Renal cortex interstitium (tissue), 15 donors: ENCODE data around the gene KRTAP13-1. TPM values are rescaled to one million over a fixed set of nuclear protein-coding genes. Genes with fewer than 3 reads are reported as not detected.
A peak's percentile ranks its signal among the peaks of the same experiment; 100 is the strongest.

Experiments used
- DNase-seq, 11 donors: peaks; one replicate each; pipeline ENCODE4 v3.0.0-alpha.2; 2013; ENCODE audit warnings: low read depth in 9 of 11, low spot score in 4 of 11; ENCODE audit errors: extremely low read depth in 1 of 11
- long read RNA-seq, 16 experiments: transcript quantifications; one replicate each; lab custom pipeline, GENCODE V29; 2026
- polyA plus RNA-seq, 3 donors: library from polyadenylated mRNA; unstranded; fragments of 120-200 nt; gene quantifications; one replicate each; pipeline ENCODE4 v1.2.1, GENCODE V29; 2013; ENCODE audit not compliant: insufficient read length in 3 of 3

KRTAP13-1 gene, protein sequence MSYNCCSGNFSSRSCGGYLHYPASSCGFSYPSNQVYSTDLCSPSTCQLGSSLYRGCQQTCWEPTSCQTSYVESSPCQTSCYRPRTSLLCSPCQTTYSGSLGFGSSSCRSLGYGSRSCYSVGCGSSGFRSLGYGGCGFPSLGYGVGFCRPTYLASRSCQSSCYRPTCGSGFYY
- polyA plus RNA-seq, result not detected
- long read RNA-seq, donor 1, result 0 reads
- long read RNA-seq, donor 2, result 0 reads
- long read RNA-seq, donor 3, result 0 reads
- long read RNA-seq, donor 4, result 0 reads
- long read RNA-seq, donor 5, result 0 reads
- long read RNA-seq, donor 6, result 0 reads
- long read RNA-seq, donor 7, result 0 reads
- long read RNA-seq, donor 8, result 0 reads
- long read RNA-seq, donor 9, result 0 reads
- long read RNA-seq, donor 10, result 0 reads
- long read RNA-seq, donor 11, result 0 reads
- long read RNA-seq, donor 12, result 0 reads
- long read RNA-seq, donor 13, result 0 reads
- long read RNA-seq, donor 14, result 0 reads
- long read RNA-seq, donor 15, result 0 reads
- long read RNA-seq, donor 16, result 0 reads

DNA sequence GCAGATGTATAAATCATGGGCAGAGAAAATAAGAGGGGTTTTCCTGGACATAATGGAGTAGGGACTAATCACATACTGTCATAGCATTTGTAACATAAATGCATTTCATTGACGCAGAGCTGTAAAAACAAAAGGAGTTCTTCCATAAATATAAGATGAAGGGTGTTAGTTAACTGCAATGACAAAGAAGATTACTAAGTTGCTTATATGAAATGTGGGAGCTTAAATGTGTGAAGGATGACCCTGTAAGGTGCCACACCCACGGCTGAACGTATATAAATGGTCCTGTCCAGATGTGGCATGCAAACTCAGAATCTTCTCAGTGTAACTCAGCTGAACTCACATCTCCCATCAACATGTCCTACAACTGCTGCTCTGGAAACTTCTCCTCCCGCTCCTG is at the start of gene KRTAP13-1:
Gene KRTAP13-1 (plus strand): TSS at position 301 of the 400 bp plus-strand sequence. CDS start 56 bp downstream, at position 357.
- no peak for DNase-seq

GRCh38 chr21:30348506-30348905 is 47.3 kb upstream of the KRTAP13-1 start, which contains the start of gene KRTAP23-1:
Gene KRTAP23-1 (minus strand): TSS chr21:30348606. CDS start chr21:30348606, 0 bp downstream.
- DNase-seq, result no peak

DNA sequence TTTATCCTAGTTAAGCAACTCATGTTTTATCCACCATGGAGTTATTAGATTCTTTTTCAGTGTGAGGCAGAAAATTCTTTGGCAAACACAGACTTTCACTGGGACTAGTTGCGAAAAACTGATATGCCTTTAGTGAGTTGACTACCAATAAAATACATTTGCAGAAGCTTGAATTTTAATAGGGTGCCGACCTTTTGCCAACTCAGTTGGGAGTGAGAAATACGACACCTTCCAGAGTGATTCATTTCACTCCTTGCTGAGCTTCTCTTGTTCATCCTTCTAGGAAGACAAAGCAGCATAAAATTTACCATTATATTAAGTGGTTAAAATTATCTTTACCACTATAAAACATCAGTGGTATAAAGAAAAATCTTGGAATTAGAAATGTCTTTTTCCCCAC is 46.3 kb upstream of the KRTAP13-1 start:
- no peak for DNase-seq

DNA sequence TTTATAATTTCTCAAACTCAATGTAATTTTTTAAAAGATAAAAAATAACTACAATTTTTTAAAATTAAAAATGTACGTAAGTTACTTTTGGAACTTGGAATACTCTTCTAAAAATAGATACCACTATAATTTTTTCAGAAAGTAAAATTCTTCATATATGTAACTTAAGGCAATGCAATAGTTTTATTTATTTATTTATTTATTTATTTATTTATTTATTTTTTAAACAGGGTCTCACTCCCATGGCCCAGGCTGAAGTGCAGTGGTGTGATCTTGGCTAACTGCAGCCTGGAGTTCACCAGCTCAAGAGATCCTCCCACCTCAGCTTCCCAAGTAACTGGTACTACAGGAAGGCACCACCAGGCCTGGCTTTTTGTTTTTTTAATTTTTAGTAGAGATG is 44.3 kb upstream of the KRTAP13-1 start:
- DNase-seq, result no peak

DNA sequence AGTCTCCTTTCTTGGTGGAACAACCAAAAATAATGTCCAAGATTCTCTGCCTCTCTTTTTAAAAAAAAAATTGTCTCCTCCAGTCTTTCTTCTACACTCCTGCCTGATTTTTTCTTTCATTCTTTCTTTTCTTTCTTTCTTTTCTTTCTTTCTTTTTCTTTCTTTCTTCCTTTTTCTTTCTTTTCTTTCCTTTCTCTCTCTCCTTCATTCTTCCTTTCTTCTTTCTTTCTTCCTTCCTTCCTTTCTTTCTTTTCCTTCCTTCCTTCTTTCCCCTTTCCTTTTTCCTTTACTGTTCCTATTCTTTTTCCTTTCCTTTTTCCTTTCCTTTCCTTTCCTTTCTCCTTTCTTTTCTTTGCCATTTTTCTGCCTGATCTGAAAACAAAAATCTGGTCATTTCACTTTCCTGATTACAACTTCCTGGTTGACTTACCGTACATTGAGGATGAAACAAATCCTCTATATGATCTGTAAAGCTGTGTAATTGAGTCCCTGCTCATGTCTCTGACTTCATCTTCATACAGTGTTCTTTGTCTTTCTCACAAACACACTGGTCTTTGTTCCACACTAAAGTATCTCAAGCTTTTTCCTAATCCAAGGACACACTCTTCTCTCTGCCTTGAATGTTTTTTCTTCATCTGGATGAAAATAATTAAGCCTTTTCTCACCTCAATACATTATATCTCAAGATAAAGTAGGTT is 41.4 kb upstream of the KRTAP13-1 start:
- DNase-seq, result no peak

DNA sequence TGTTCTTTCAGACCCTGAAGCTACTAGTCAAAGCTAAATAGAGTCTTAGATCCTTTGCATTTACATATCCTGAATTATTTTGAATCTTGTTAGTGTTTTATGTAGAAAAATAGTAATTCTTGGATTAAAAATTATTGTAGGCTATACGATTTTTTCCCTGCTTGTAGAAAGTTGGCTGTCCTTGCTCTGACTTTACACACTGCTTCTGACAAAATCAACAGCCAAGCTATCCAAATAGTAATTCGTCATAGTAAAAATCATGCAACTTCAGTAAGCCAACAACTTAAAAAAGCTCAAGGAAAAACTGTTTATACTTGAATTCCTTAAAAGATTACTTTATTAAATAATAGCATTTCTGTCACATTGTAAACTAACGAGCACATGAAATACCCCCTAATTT is 39.9 kb upstream of the KRTAP13-1 start:
- no peak for DNase-seq

DNA sequence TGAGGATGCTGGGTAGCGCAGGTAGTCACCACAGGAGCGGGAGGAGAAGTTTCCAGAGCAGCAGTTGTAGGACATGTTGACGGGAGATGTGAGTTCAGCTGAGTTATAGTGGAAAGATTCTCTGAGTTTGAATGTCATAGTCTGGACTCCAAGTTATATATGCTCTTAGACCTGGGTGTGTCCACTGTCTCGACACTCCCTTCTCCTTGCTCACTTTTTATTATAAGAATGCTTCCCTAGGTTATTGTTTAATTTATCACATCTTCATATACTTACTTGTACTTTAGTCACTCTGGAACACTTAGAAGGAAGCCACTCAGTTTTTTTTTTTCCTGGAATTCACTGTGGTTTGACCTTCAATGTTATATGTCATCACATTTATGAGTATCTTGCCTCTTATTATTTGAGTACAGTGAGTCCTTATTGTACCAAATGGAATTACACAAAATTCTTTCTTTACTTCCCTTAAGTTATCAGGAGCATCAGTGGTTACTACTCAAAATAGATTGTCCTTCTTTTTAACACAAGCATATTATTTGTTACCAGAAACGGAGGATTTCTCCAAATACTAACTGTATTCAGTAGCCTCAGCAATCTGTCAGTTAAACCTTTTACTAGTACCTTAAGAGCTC is 23.6 kb upstream of the KRTAP13-1 start, which contains the start of gene KRTAP13-2:
Gene KRTAP13-2 (minus strand): TSS at position 133 of the 632 bp plus-strand sequence. CDS start 58 bp downstream, at position 75.
- no peak for DNase-seq

DNA sequence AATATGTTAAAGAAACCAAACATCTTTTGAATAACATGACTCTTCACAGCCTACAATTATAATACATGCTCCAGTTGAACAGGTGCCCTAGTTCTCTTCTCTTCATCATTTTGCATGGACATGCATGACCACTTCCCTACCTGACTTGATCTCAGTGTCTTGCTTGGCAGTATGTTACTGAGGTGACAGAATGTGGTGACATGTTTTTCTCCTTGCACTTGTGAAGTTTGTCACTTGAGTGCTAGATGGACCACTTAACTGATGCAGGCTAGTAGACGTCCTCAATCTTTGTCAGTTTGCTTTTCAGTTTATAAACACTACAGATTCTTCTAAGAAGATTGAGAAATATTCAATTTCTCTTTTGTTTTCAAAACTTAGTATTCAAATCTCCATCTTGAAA is 13.6 kb upstream of the KRTAP13-1 start:
- no peak for DNase-seq

GRCh38 chr21:30391492-30392025 is 4.3 kb upstream of the KRTAP13-1 start:
- DNase-seq, result no peak

DNA sequence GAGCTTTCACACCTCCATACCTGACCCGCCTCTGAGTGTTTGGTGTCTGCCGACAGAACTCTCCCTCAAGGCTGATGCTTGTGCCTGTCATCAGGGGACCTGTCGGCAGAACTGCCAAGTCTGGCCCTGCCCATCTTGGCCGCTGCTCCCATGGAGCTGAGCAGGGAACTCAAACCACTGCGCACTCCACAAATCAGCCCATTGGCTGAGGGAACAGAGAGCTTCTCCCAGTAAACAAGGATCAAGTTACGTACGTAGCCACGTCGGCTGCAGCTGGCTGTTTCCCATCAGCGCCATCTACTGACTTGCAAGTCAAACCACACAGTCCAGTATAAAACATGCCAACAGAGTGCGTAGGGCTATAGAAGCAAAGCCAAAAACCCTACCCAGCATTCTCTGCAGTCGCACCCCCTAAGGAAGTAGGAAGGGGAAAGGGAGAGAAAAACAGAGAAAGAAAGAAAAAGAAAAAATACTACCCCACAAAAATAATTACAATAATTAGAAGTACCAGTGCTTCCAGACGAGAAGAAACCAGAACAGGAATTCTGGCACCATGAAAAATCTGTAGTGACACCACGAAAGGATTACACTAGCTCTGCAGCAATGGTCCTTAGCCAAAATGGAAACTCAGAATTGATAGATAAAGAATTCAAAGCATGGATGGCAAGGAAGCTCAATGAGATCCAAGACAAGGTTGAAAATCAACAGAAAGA is 13.1 kb downstream of the KRTAP13-1 start:
- peak in 7 of 11 donors; percentile 5 to 20 (median 16) for DNase-seq

DNA sequence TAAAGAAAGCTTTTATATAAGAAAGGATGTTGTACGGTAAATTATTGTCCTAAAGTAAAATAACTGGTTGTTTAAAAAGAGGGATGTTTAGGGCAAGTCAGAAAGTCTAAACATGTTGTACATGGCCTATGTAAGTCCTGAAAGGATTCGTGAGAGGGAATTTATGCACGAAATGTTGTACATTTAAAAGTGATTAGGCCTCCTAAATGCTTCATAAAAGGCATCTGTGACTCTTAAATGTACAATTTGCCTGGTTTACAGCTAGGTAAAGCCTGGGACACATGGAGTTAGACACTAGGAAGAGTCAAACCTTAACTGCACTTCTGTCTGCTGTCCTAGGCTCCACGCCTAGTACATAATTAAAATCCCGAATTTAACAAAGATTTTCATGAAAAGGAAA is 20.2 kb downstream of the KRTAP13-1 start:
- DNase-seq, result no peak

- DNase-seq, result no peak
Measured at GRCh38 chr21:30425826-30426225, 30.0 kb downstream of the KRTAP13-1 start, which contains the start of gene KRTAP13-3. Gene KRTAP13-3 (minus strand): TSS chr21:30425926. CDS start chr21:30425912, 14 bp downstream.

DNA sequence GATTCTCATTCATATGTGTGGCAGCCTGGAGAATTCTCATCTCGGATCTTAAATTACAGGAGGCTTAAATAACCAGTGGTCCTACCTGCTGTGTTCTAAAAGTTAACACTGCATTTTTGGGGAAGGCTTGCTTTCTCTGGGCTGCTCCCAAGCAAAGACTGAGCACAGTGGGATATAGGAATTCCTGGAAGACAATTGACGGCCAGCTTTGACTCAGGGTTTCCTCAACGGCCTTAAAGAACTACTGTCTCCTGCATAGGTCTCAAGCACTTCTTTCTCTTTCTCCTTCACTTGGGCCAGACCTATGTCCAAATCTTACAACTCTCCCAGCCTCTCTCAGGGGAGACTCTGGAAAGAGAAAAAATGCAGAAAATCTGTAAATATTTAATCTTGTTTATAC is 30.9 kb downstream of the KRTAP13-1 start:
- no peak for DNase-seq

- DNase-seq, result no peak
Measured at GRCh38 chr21:30430170-30430655, 34.4 kb downstream of the KRTAP13-1 start, which contains the start of gene KRTAP13-4. Gene KRTAP13-4 (plus strand): TSS chr21:30430220. CDS start chr21:30430276, 56 bp downstream.

DNA sequence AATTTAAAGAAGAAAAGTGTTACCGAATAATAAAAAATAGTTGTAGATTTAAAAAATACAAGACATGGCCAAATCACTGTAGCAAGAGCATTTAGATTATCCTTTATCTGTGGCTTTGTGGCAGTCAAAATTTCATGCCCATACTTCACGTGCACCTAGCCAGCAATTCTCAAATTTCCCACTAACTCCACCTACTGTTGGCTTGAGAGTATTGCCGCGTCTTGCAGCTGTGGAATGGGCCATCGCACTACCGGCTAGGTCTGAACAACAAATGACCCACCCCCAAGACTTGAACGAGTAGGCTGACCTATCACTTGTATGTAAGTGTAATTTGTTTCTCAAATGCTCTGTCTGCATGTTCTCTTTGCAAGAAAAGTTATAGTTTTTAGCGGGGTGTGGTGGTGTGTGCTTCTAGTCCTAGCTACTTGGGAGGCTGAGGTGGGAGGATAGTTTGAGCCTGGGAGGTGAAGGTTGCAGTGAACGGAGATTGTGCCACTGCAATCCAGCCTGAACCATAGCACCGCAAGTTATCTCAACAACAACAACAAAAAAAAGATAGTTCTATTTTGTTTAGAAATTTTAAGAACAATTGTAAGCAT is 38.3 kb downstream of the KRTAP13-1 start:
- peak in 1 of 11 donors; percentile 1 for DNase-seq

DNA sequence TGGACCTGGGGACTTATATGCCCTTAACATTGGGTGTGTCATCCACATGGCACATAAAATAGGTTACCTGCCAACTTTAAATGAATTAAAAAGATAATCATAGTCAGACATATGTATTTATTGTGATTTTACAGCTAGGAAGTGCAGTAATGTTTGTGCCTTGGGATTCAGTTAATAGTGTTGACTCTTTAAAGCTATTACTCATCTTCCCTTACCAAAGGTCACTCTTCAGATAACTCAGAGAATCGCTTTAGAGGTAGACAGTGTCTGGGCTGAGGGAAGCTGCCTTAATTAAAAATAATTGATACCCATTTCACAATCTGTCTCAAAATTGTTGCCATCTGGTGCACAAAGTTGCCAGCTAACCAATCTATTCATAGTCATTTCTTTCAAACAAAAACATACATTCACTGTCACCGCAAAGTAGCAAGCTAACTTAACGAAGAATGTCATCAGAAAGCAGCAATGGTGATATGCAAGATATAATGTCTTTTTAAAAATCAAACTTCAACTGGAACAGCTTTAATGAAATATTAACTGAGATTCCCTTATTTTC is 41.3 kb downstream of the KRTAP13-1 start:
- DNase-seq, result no peak

DNA sequence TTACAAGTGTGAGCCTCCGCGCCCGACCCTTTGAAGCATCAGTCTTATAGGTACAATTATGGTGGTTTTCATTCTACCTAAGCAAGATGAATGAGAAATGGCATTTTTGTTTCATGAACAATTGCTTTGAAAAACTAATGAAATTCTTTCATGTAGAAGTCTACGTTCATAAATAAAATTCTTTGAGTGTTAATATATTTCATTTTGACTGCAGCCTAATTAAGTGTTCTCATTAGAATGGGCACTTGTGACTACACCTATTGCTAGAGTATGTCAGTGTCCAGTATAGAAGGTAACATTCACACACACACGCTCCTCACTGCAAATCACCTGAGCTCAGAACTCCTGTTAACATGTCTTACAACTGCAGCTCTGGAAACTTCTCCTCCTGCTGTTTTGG is 44.1 kb downstream of the KRTAP13-1 start, which contains the start of gene KRTAP15-1:
Gene KRTAP15-1 (plus strand): TSS at position 301 of the 400 bp plus-strand sequence. CDS start 53 bp downstream, at position 354.
- no peak for DNase-seq
